ENCODE measurements around the gene NKAIN2.

NKAIN2 gene

DNA sequence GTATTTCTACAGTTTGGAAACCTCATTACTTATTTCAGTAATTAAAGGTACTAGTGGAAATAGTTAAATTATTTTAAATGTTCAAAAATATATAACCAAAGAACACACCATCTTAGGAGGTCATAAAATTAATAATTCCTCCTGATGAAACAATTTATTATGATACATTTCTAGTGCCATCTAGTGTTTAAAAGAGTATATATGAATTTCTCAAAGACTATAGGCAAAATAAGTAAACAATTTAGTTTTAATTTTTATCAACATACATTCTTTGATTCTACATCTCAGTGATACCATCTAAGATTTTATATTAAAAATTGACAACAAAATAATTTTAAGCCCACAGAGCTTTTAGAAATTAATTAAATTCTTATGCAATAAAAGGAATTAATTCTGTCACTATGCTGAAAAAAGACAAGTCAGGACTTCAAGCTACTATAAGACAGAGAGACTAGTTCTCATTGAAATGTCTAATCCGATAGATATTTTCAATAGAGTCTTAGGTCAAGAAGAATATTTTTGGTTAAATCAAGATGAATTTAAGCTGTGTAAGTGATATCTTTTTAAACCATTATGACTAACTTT, 1050.8 kb downstream of the NKAIN2 start:
- Histone ChIP-seq H3K27ac (ENCODE audit: low read depth, low read length) (no peak overlapping the region), H3K36me3 (ENCODE audit: control insufficient read depth in 1 of 2, insufficient read depth in 2 of 2, low read length in 2 of 2) (no peaks in the 10 kb centered on the region), H3K9me3 (ENCODE audit: control insufficient read depth in 1 of 2, low read length in 2 of 2) (no peaks in the 10 kb centered on the region), H3K4me1 (ENCODE audit: control insufficient read depth in 1 of 2, insufficient read depth in 2 of 2, low read length in 2 of 2) (no peaks in the 10 kb centered on the region), H3K9ac (ENCODE audit: low read depth in 1 of 2, low read length in 2 of 2) (no peak overlapping the region), H3K4me3 (ENCODE audit: low read depth in 1 of 2, low read length in 2 of 2) (no peak overlapping the region), H3K27me3 (ENCODE audit: control insufficient read depth in 1 of 2, insufficient read depth in 2 of 2, low read length in 2 of 2) (no peaks in the 10 kb centered on the region)

DNA sequence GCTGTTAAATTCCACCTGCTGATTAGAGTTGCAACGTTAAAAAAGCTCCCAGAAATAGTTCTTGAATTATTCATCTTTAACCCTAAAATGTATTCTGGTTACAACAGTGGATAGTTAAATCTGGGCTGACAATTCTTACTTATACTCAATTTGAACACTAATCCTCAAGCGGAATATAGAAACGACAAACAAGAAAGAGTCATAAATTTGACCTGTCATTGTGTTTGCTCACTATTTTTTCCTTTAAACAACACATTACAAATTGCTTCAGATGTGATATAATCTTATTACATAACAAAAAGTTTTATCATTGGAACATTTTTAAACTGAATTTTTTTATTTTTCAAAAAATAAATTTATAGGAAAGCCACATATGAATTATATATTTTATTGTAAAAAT, 1054.1 kb downstream of the NKAIN2 start:
- H3K4me1 ChIP-seq (ENCODE audit: control insufficient read depth in 1 of 2, insufficient read depth in 2 of 2, low read length in 2 of 2) = no peaks in the 10 kb centered on the region
- no peak overlapping the region for H3K9ac ChIP-seq (ENCODE audit: low read depth in 1 of 2, low read length in 2 of 2)
- H3K4me3 ChIP-seq (ENCODE audit: low read depth in 1 of 2, low read length in 2 of 2) = no peak overlapping the region
- H3K36me3 ChIP-seq (ENCODE audit: control insufficient read depth in 1 of 2, insufficient read depth in 2 of 2, low read length in 2 of 2) = no peaks in the 10 kb centered on the region
- H3K27ac ChIP-seq (ENCODE audit: low read depth, low read length) = no peak overlapping the region
- H3K27me3 ChIP-seq (ENCODE audit: control insufficient read depth in 1 of 2, insufficient read depth in 2 of 2, low read length in 2 of 2) = no peaks in the 10 kb centered on the region
- H3K9me3 ChIP-seq (ENCODE audit: control insufficient read depth in 1 of 2, low read length in 2 of 2) = no peaks in the 10 kb centered on the region

DNA sequence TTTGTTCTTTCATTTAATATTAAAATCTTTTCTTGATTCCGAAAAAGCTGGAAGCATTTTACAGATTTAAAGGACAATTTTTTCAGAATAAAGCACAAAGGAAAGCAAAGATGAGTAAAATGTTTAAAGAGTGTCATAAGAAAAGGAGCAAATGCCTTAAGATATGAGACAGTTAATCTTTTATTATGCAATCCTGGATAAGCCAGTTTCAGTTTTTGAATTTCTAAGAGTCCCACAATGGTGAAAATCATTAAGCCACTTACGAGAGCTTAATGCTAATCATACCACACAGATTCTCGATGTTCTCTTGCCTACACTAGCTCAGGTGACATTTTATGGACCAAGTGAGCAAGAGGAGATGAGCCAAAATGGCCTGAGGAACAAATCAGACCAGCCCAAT, 1054.9 kb downstream of the NKAIN2 start:
- Histone ChIP-seq H3K36me3 (ENCODE audit: control insufficient read depth in 1 of 2, insufficient read depth in 2 of 2, low read length in 2 of 2) (no peaks in the 10 kb centered on the region), H3K27me3 (ENCODE audit: control insufficient read depth in 1 of 2, insufficient read depth in 2 of 2, low read length in 2 of 2) (no peaks in the 10 kb centered on the region), H3K9ac (ENCODE audit: low read depth in 1 of 2, low read length in 2 of 2) (no peak overlapping the region), H3K4me1 (ENCODE audit: control insufficient read depth in 1 of 2, insufficient read depth in 2 of 2, low read length in 2 of 2) (no peaks in the 10 kb centered on the region), H3K27ac (ENCODE audit: low read depth, low read length) (no peak overlapping the region), H3K9me3 (ENCODE audit: control insufficient read depth in 1 of 2, low read length in 2 of 2) (no peaks in the 10 kb centered on the region), H3K4me3 (ENCODE audit: low read depth in 1 of 2, low read length in 2 of 2) (no peak overlapping the region)

DNA sequence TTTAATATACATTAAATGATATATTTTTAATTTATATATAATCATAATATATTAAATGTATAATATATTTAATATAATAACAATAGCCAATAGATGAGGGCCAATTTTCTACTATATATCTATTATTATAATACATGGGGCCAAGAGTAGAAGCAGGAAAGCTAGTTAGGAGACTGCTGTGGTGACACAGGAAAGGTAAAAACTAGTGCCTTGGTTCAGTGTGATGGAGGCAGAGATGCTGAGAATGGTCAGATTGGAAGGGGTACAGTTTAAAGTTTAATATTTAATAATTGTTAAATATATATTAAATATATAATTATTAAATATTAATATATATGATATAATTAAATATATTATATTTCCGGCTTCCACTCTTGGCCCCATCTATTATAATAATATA, 1055.7 kb downstream of the NKAIN2 start:
- no peak overlapping the region for H3K27ac ChIP-seq (ENCODE audit: low read depth, low read length)
- no peak overlapping the region for H3K4me3 ChIP-seq (ENCODE audit: low read depth in 1 of 2, low read length in 2 of 2)
- no peak overlapping the region for H3K9ac ChIP-seq (ENCODE audit: low read depth in 1 of 2, low read length in 2 of 2)

DNA sequence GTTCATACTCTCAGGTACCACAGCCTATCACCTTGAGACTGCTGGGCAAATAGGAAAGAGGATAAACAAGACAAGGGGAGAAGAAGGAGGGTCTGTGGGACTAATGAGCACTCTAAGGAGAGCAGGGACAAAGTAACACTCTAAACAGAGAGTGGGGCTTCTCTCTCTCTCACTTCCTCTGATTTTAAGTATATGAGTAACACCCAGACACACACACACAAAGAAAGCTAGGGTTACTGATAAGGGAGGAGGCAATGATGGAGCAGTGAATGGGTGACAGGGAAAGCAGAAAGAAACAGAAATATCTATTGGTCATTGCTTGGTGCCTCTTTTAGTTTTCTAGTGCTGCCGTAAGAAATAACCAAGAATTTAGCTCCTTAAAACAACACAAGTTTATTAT, 1062.4 kb downstream of the NKAIN2 start:
- no peaks in the 10 kb centered on the region for H3K4me1 ChIP-seq (ENCODE audit: control insufficient read depth in 1 of 2, insufficient read depth in 2 of 2, low read length in 2 of 2)
- H3K4me3 ChIP-seq (ENCODE audit: low read depth in 1 of 2, low read length in 2 of 2) = no peak overlapping the region
- no peaks in the 10 kb centered on the region for H3K9me3 ChIP-seq (ENCODE audit: control insufficient read depth in 1 of 2, low read length in 2 of 2)
- no peaks in the 10 kb centered on the region for H3K36me3 ChIP-seq (ENCODE audit: control insufficient read depth in 1 of 2, insufficient read depth in 2 of 2, low read length in 2 of 2)
- H3K27me3 ChIP-seq (ENCODE audit: control insufficient read depth in 1 of 2, insufficient read depth in 2 of 2, low read length in 2 of 2) = no peaks in the 10 kb centered on the region
- H3K27ac ChIP-seq (ENCODE audit: low read depth, low read length) = no peak overlapping the region
- H3K9ac ChIP-seq (ENCODE audit: low read depth in 1 of 2, low read length in 2 of 2) = no peak overlapping the region

More for the DNA sequence above, 1055.7 kb downstream of the NKAIN2 start:
- Histone ChIP-seq H3K36me3 (ENCODE audit: control insufficient read depth in 1 of 2, insufficient read depth in 2 of 2, low read length in 2 of 2) (no peaks in the 10 kb centered on the region), H3K4me1 (ENCODE audit: control insufficient read depth in 1 of 2, insufficient read depth in 2 of 2, low read length in 2 of 2) (no peaks in the 10 kb centered on the region), H3K9me3 (ENCODE audit: control insufficient read depth in 1 of 2, low read length in 2 of 2) (no peaks in the 10 kb centered on the region), H3K27me3 (ENCODE audit: control insufficient read depth in 1 of 2, insufficient read depth in 2 of 2, low read length in 2 of 2) (no peaks in the 10 kb centered on the region)

DNA sequence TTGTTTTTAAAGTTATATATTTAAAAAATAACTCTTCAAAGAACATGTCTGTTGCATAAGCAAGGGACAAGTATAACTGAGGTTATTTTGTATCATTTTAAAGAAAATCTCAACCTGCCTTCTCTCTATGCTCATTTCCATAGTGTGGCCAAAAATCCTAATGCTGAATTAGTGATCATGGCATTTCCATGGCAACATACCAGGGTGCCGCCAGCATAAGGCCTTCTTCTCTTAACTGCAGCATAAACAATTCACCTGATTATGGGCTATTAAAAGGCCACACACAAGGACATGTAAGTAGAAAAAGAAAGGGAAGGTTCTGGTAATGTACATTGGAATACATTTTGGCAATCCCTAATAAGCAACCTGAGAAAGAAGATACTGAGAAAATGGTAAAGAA, 1063.5 kb downstream of the NKAIN2 start:
- no peak overlapping the region for H3K27ac ChIP-seq (ENCODE audit: low read depth, low read length)
- H3K27me3 ChIP-seq (ENCODE audit: control insufficient read depth in 1 of 2, insufficient read depth in 2 of 2, low read length in 2 of 2) = no peaks in the 10 kb centered on the region
- no peaks in the 10 kb centered on the region for H3K9me3 ChIP-seq (ENCODE audit: control insufficient read depth in 1 of 2, low read length in 2 of 2)
- no peak overlapping the region for H3K9ac ChIP-seq (ENCODE audit: low read depth in 1 of 2, low read length in 2 of 2)
- H3K36me3 ChIP-seq (ENCODE audit: control insufficient read depth in 1 of 2, insufficient read depth in 2 of 2, low read length in 2 of 2) = no peaks in the 10 kb centered on the region
- H3K4me3 ChIP-seq (ENCODE audit: low read depth in 1 of 2, low read length in 2 of 2) = no peak overlapping the region
- H3K4me1 ChIP-seq (ENCODE audit: control insufficient read depth in 1 of 2, insufficient read depth in 2 of 2, low read length in 2 of 2) = no peaks in the 10 kb centered on the region

DNA sequence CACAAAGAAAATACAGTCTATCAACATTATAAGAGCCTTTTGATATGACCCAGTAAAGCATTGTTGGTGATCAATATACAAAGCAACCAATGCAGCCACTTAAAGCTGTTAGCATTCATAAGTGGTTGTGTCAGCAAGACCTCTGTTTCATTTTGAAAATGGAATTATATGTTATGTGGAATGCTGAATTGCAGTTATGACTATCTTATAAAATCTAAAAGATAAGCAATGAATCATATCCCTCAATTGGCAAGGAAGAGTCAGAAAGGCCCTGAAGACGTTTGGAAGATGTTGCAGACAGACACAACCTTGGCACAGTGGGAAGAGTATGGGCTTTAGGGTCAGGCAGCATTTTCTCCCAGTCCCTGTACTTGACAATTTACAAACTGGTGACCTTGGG, 1064.8 kb downstream of the NKAIN2 start:
- Histone ChIP-seq H3K27me3 (ENCODE audit: control insufficient read depth in 1 of 2, insufficient read depth in 2 of 2, low read length in 2 of 2) (no peaks in the 10 kb centered on the region), H3K9me3 (ENCODE audit: control insufficient read depth in 1 of 2, low read length in 2 of 2) (no peaks in the 10 kb centered on the region), H3K9ac (ENCODE audit: low read depth in 1 of 2, low read length in 2 of 2) (no peak overlapping the region)

DNA sequence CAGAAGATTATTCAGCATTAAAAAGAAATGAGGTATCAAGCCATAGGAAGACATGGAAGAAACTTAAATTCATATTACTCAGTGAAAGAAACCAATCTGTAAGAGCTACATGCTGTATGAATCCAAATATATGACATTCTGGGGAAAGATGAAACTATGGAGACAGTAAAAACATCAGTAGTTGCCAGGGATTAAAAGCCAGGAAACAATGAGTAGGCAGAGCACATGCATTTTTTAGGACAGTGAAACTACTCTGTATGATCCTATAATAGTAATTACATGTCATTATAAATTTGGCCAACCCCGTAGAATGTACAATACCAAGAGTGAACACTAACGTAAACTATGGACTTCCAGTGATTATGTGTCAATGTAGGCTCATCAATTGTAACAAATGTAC, 1065.8 kb downstream of the NKAIN2 start:
- Histone ChIP-seq H3K27ac (ENCODE audit: low read depth, low read length) (no peak overlapping the region), H3K36me3 (ENCODE audit: control insufficient read depth in 1 of 2, insufficient read depth in 2 of 2, low read length in 2 of 2) (no peaks in the 10 kb centered on the region), H3K9ac (ENCODE audit: low read depth in 1 of 2, low read length in 2 of 2) (no peak overlapping the region), H3K4me1 (ENCODE audit: control insufficient read depth in 1 of 2, insufficient read depth in 2 of 2, low read length in 2 of 2) (no peaks in the 10 kb centered on the region), H3K27me3 (ENCODE audit: control insufficient read depth in 1 of 2, insufficient read depth in 2 of 2, low read length in 2 of 2) (no peaks in the 10 kb centered on the region), H3K9me3 (ENCODE audit: control insufficient read depth in 1 of 2, low read length in 2 of 2) (no peaks in the 10 kb centered on the region), H3K4me3 (ENCODE audit: low read depth in 1 of 2, low read length in 2 of 2) (no peak overlapping the region)

More for the DNA sequence above, 1064.8 kb downstream of the NKAIN2 start:
- no peaks in the 10 kb centered on the region for H3K4me1 ChIP-seq (ENCODE audit: control insufficient read depth in 1 of 2, insufficient read depth in 2 of 2, low read length in 2 of 2)
- H3K27ac ChIP-seq (ENCODE audit: low read depth, low read length) = no peak overlapping the region
- no peak overlapping the region for H3K4me3 ChIP-seq (ENCODE audit: low read depth in 1 of 2, low read length in 2 of 2)
- no peaks in the 10 kb centered on the region for H3K36me3 ChIP-seq (ENCODE audit: control insufficient read depth in 1 of 2, insufficient read depth in 2 of 2, low read length in 2 of 2)

DNA sequence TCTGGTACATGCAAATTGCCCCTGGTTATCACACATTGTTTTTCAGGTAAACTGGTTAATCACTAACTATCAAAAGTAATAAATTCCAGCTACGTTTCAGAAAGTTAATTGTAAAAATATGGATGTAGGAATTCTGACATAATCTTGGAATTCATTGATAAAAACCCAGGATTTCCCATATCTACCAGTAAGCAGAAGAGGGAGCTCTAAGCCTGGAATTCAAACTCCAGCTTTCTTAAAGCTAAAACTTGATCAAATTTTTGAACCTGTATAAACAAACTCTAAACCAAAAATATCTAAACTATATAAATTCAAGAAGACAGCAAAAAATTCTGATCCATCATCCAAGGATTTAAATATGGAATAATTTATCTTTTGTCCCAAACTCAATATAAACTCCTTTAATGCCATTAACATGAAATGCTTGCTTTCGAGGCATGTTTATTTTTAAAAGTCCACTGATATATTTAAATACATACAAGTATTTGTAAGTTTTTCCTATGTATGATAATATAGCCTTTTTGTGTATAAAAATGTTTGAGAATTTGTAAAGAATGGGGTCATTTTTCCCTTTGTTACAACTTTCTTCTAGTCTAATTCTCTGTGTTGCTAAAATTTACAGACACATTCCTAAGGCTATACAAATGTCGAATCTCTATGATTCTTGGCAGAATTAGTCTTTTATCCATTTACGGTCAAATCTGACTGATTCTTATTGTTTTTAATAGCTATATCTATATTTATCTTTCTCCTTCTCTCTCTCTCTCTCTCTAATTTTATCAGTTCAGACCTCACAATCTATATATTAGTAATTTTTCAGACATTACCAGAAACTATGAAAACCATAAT, 1067.2 kb downstream of the NKAIN2 start:
- no peak overlapping the region for H3K4me3 ChIP-seq (ENCODE audit: low read depth in 1 of 2, low read length in 2 of 2)
- H3K9ac ChIP-seq (ENCODE audit: low read depth in 1 of 2, low read length in 2 of 2) = no peak overlapping the region
- no peaks in the 10 kb centered on the region for H3K9me3 ChIP-seq (ENCODE audit: control insufficient read depth in 1 of 2, low read length in 2 of 2)

DNA sequence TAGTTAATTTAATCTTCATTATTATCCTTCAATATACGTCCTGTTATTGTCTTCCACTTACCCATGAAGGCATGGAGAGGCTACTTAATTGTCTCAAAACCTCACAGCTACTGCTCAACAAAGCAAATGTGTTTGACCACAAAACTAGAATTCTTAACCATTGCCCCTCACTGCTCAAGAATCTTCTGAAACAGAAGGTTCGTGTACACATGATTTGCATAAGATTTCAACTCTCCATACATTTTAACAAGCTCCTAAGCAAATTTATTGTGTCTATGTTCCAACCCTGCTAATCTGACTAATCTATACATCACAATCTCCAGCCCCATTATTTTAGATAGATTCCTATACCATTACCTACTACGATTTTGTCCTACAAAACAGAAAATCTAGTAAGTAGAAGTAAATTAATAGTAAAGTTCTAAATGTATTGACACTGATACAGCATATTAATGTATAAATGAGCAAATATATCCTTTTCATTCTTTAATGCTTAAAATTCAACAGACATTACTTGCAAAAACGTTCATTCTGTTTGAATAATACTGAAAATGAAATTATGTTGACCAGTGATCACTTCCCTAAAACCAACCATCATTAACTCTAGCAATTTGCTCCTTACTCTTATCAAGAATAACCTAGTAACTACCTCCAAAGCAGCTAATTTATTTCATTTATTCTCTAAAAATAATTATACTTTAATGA, 1068.8 kb downstream of the NKAIN2 start:
- H3K9me3 ChIP-seq (ENCODE audit: control insufficient read depth in 1 of 2, low read length in 2 of 2) = no peaks in the 10 kb centered on the region
- no peak overlapping the region for H3K4me3 ChIP-seq (ENCODE audit: low read depth in 1 of 2, low read length in 2 of 2)
- no peaks in the 10 kb centered on the region for H3K27me3 ChIP-seq (ENCODE audit: control insufficient read depth in 1 of 2, insufficient read depth in 2 of 2, low read length in 2 of 2)
- no peak overlapping the region for H3K9ac ChIP-seq (ENCODE audit: low read depth in 1 of 2, low read length in 2 of 2)
- no peaks in the 10 kb centered on the region for H3K4me1 ChIP-seq (ENCODE audit: control insufficient read depth in 1 of 2, insufficient read depth in 2 of 2, low read length in 2 of 2)
- H3K27ac ChIP-seq (ENCODE audit: low read depth, low read length) = no peak overlapping the region
- no peaks in the 10 kb centered on the region for H3K36me3 ChIP-seq (ENCODE audit: control insufficient read depth in 1 of 2, insufficient read depth in 2 of 2, low read length in 2 of 2)

More for the DNA sequence above, 1067.2 kb downstream of the NKAIN2 start:
- H3K4me1 ChIP-seq (ENCODE audit: control insufficient read depth in 1 of 2, insufficient read depth in 2 of 2, low read length in 2 of 2) = no peaks in the 10 kb centered on the region
- H3K27me3 ChIP-seq (ENCODE audit: control insufficient read depth in 1 of 2, insufficient read depth in 2 of 2, low read length in 2 of 2) = no peaks in the 10 kb centered on the region
- no peaks in the 10 kb centered on the region for H3K36me3 ChIP-seq (ENCODE audit: control insufficient read depth in 1 of 2, insufficient read depth in 2 of 2, low read length in 2 of 2)
- no peak overlapping the region for H3K27ac ChIP-seq (ENCODE audit: low read depth, low read length)
